ENCODE results near the gene ITGB8.

- TF ChIP-seq CTCF (IDR thresholded peaks at IDR 0.05; ENCODE audit: borderline replicate concordance, extremely low read depth, low read length, poor library complexity, severe bottlenecking): no peak
- no peak for TF ChIP-seq EZH2 (IDR thresholded peaks at IDR 0.05; ENCODE audit: borderline replicate concordance, low read depth, low read length, severe bottlenecking)
Observed at GRCh38 chr7:20307901-20308300, 22.8 kb upstream of the ITGB8 start.

All from DND-41 (cell line).